NCI-H345 treated with DMSO at 0.1 percent for 48 hours (cell line): ENCODE results near the gene PRDM16.

Source experiments
- DNase-seq: peaks from one replicate; lab custom pipeline; 2025; ENCODE audit not compliant: unreplicated experiment; lab: John Stamatoyannopoulos, UW

PRDM16 gene

DNA sequence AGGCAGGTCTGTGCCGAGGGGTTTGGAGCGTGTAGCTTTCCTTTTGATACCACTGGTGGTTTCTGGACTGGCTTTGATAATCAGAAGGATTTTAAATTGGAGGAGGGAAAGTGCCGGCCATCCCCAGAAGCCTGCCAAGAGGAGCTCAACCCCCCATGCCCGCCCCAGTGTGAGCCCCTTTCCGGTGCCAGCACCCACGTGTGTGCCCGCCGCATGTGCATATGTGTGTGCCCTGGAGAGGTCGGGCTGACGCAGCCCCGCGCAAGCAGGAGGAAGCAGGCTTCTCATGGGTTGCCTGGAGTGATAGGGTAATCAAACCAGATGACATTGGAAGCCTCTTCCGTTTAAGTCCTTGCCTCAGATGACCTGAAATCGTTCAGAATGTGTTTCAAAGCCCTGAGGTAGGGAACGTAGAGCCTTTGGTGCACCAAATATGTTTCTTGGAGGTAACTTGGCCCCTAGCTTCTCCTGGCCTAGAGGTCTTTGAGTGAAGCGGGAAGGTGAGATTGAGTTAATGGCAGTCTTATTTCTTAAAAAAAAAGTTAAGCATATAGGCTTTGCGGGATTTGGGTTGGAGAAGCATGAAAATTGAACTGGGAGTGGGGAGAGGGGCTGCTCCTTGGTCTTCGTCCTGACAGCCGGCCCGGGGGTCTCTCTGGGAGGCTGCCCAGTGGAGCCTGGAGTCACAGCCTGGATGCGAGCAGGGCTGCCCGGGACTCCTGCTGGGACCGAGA is 351.4 kb downstream of the PRDM16 start:
- DNase-seq = no peak

GRCh38 chr1:3422638-3423037 is 353.6 kb downstream of the PRDM16 start:
- no peak for DNase-seq

DNA sequence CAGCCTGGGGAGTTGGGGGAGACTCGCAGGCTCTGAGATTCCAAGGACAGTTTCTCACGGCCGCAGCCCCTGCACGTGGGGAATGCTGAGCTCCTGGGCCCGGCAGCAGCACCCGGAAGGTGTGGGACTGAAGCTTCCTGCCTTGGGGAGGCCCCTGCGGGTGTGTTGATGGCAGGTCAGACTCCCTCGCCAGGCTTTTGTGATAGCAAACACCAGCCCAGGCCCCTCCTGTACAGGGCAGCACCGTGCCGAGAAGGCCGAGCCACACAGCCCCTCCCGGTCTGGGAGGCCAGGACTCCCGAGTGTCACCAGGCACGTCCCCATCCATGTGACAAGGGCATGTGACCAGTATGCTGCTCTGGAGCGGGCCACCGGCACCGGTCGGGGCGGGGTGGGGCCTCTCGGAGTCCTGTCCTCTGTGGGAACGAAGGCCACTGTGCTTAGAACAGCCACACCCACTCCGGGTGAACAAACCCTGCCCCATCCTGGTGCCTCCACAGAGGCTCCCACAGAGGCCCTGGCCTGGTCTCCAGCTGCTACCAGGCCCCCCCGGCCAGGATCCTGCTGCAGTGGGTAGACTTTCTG is 354.3 kb downstream of the PRDM16 start:
- no peak for DNase-seq

GRCh38 chr1:3423896-3424611 is 355.1 kb downstream of the PRDM16 start:
- no peak for DNase-seq

DNA sequence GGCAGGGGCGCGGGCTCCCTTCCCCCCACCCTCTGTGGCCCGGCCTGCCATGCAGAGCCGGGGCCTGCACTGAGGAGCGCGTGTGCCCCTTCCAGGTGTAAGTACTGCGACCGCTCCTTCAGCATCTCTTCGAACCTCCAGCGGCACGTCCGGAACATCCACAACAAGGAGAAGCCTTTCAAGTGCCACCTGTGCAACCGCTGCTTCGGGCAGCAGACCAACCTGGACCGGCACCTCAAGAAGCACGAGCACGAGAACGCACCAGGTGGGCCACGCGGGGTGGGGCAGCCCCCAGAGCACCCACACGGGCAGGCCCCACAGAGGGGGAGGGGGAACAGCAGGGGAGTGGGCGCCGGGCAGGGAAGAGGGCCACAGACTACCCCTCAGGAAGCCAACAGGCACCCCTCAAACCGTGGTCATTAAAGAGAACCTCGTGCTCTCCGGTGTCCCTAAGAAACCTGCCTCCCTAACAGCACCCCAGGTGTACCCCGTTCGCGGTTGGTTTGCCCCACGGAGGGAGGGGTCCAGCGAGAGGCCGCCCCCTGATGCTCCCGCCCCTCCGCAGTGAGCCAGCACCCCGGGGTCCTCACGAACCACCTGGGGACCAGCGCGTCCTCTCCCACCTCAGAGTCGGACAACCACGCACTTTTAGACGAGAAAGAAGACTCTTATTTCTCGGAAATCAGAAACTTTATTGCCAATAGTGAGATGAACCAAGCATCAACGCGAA is 356.6 kb downstream of the PRDM16 start:
- DNase-seq = no peak

- DNase-seq = no peak
Measured at GRCh38 chr1:3426956-3427535, 358.0 kb downstream of the PRDM16 start.

GRCh38 chr1:3427711-3428704 is 359.0 kb downstream of the PRDM16 start:
- DNase-seq = no peak

GRCh38 chr1:3428899-3429298 is 359.9 kb downstream of the PRDM16 start:
- no peak for DNase-seq

- no peak for DNase-seq
Measured at GRCh38 chr1:3429320-3429719, 360.3 kb downstream of the PRDM16 start.

- no peak for DNase-seq
Measured at GRCh38 chr1:3429766-3430165, 360.8 kb downstream of the PRDM16 start.

- no peak for DNase-seq
Measured at GRCh38 chr1:3430406-3430805, 361.4 kb downstream of the PRDM16 start.

DNA sequence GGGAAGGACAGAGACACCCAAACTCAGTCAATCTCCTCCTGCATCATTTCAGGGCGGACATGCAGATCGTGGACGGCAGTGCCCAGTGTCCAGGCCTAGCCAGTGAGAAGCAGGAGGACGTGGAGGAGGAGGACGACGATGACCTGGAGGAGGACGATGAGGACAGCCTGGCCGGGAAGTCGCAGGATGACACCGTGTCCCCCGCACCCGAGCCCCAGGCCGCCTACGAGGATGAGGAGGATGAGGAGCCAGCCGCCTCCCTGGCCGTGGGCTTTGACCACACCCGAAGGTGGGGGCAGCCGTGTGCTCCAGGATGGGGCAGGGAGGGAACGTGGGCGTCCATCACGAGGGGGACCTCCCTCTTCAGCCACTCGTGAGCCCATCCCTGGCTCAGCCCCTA is 361.8 kb downstream of the PRDM16 start:
- no peak for DNase-seq

DNA sequence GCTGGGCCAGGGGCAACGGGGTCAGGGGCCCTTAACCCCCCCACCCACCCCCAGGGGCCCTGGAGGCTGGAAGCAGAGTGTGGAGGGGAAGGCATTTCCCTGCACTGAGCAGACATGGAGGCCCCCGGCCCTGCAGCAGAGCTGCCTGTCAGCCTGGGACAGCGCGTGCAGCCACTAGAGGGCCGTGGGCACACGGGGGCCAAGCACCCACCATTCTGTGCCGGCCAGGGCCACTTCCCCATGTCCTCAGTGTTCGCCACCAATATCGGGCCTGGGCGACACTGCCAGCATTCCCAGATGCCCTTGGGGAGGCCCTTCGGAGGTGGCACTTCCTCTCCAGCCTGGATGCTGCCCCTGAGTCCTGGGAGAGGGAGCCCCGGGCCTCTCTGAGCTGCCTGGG is 362.3 kb downstream of the PRDM16 start:
- DNase-seq = no peak

GRCh38 chr1:3431686-3432085 is 362.7 kb downstream of the PRDM16 start:
- no peak for DNase-seq

DNA sequence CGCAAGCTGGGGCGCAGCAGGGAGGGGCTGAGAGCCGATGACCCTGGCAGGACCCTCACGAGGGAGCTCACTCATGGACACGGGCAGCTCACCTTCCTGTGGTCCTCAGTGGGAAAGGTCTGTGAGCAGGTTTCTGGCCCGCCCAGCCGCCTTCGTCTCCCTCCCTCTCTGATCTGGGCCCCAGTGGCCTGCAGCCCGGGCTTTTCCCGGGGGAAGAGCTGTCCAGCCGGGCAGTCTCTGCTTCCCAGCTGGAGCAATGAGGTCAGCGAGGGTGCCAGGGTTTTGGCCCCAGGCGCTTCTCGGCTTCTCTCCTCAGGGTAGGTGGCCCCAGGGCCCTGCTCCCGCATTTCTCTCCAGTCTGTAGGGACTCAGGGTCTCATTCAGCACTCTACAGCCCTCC is 363.3 kb downstream of the PRDM16 start:
- no peak for DNase-seq

DNA sequence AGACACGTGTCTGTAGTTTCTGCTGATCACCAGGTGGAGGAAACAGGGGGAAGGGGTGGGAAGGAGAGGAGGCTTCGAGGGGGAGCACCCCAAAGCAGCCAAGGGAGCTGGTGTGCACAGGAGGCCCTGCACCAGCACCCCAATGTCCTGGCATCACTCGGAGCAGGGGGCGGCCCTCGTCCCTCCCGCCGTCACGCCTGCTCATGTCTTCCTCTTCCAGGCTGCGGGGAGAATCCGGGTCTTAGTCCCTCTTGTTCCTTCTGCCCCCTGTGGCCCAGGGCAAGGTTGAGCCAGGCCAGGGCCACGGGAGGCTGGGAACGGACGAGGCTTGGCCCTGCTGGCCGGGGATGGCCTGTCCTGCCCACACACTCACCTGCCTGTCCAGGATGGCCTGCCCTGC is 364.1 kb downstream of the PRDM16 start:
- no peak for DNase-seq

DNA sequence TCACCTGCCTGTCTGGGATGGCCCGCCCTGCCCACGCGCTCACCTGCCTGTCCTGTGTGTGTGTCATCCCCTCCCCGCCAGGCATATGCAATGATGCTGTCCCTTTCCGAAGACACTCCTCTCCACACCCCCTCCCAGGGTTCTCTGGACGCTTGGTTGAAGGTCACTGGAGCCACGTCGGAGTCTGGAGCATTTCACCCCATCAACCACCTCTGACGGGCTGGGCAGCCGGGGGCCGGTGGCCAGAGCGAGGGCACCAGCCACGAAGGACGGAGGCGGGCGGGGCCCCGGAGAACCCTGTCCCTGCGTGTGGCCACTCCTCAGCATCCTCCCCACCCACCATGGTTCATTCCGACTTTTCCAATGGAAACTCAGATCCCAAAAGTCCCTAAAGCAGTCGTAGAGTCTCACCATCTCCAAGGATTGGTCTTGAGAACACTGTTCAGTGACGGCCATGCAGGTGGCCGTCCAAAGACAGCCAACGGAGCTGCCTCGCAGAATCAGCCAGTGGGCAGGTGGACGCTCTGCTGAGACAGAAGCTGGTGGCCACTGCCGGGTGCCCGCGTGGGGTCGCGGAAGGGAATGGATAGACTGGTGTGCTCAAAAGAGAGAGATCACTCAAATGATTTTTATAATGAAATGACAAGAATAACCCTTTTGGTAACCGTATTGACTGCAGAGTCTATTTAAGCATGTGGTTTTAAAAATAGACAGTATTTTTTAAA is 364.8 kb downstream of the PRDM16 start:
- DNase-seq = no peak

GRCh38 chr1:3434406-3435110 is 365.6 kb downstream of the PRDM16 start:
- DNase-seq = no peak

DNA sequence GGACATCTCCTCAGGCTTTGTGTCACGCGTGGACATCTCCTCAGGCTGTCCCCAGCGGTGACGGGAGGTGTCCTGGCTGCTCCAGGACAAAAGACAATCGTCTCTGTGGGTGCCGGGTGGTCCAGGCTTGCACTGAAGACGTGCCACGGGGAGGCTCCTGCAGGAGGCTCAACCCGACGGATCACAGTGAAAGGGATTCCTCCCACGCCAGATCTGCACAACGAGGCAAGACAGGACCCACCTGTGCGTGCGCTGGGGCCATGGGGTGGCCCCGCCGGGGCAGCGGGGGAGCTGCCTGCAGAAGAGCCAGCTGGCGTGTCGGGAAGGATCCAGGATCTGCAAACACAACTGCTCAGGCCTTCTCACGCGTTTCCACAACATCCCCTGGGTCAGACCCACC is 366.7 kb downstream of the PRDM16 start:
- no peak for DNase-seq
